Adrenal gland (tissue), 5 donors: ENCODE measurements around the gene TPM4.

ENCODE experiments used
- POLR2A ChIP-seq, 2 donors: fragments of 450-650 bp; IDR thresholded peaks; one replicate each; pipeline ENCODE4 v1.6.1; 2017; ENCODE audit warnings: antibody characterized with exemption in 2 of 2, mild to moderate bottlenecking in 2 of 2, moderate library complexity in 1 of 2
- TF ChIP-seq, protein P1 (sequence below), 6 experiments: fragments of 450-650 bp in 4 of 6; fragments of 200-600 bp in 2 of 6; sonication (generic) in 1 of 6; IDR thresholded peaks; 1 replicate in 5 of 6; 2 replicates in 1 of 6; pipeline versions ENCODE4 v1.5.1 to v1.8.0; 2016 to 2021; ENCODE audit warnings: antibody characterized with exemption in 6 of 6, mild to moderate bottlenecking in 2 of 6, moderate library complexity in 1 of 6
- donor health status: DM: no; HTN: no; CAD: no.

DNA sequence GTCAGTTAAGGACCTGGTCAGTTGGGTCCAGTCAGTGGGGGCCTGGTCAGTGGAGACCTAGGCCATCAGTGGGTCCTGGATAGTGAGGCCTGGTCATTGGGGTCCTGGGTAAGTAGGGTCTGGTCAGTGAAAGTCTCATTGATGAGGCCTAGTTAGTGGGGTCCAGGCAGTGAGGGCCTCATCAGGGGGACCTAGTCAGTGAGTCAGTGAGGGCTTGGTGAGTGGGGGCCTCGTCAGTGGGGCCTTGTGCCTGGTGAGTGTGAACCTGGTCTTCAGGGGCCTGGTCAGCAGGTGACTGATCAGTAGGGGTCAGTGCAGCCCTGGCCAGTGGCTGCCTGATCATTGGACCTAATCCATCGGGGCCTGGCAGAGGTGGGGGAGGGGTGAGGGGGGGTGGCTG is 42.6 kb upstream of the TPM4 start:
- no peak for TF ChIP-seq POLR2A (IDR thresholded peaks at IDR 0.05)
- TF ChIP-seq, protein P1, sequence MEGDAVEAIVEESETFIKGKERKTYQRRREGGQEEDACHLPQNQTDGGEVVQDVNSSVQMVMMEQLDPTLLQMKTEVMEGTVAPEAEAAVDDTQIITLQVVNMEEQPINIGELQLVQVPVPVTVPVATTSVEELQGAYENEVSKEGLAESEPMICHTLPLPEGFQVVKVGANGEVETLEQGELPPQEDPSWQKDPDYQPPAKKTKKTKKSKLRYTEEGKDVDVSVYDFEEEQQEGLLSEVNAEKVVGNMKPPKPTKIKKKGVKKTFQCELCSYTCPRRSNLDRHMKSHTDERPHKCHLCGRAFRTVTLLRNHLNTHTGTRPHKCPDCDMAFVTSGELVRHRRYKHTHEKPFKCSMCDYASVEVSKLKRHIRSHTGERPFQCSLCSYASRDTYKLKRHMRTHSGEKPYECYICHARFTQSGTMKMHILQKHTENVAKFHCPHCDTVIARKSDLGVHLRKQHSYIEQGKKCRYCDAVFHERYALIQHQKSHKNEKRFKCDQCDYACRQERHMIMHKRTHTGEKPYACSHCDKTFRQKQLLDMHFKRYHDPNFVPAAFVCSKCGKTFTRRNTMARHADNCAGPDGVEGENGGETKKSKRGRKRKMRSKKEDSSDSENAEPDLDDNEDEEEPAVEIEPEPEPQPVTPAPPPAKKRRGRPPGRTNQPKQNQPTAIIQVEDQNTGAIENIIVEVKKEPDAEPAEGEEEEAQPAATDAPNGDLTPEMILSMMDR (IDR thresholded peaks at IDR 0.05), result no peak
